GM18498 (cell line): ENCODE data around the gene SLC35F3.

Experiments used
- ATAC-seq: cut with Tn5 transposase; IDR thresholded peaks from one replicate; pipeline ENCODE4 v1.9.1; 2021; ENCODE audit warnings: mild to moderate bottlenecking, moderate library complexity; ENCODE audit not compliant: unreplicated experiment

SLC35F3 gene

DNA sequence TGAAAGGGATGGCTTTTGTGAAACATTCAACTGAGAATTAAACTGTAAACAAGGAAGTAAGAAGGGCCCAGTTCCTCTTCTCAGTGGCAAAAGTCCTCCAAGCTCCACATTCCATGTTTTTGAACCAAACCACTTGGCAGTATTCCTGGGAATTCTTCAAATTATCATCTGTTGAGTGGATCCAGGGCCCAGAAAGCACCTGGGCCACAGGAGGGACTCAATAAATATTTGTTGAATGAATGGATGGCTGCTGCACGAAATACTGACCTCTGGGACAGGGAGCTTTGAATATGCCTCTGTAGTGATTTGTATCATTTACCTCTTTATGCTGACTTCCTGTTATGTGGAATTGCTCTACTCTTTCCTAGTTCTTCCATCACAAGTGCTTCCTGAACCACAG lies 4.7 kb downstream of the SLC35F3 start:
- ATAC-seq, result no peak

GRCh38 chr1:233912447-233912846 lies 8.0 kb downstream of the SLC35F3 start:
- no peak for ATAC-seq

GRCh38 chr1:233912909-233913308 lies 8.4 kb downstream of the SLC35F3 start:
- ATAC-seq, result no peak

DNA sequence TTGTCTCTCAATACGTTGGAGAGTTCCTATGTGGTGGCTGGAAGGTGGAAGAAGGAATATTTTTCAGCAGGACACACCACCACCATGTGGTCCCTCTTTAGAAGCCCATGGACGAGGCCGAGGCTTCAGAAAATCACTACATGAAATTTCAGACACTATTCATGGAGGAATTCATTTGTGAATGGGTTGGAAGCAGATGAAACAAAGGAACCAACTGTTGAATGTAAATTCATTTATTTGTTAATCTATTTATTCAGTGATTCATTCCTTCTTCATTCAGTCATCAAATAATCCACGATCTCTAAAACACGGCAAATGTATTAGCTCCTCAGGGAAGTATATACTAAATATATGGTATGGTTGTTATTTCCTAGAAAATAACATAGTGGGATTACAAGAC lies 12.2 kb downstream of the SLC35F3 start:
- ATAC-seq, result no peak

DNA sequence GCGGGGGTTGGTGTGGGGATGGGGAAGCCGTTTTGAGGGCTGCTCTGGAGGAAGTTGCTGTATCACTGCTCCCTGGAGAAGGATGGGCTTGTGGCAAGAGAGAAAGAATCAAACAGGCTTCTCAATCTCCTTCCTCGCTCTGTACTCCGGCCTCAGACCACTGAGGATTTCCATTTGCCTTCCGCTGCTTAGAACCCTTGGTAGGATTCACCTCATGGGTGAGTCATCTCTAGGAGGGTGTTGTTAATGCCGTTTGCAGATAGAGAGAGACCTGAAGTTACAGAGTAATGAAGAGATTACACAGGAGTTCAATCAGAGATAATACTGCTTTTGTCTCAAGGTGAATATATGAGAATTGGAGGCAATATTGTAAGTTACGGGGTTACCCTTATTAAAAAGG lies 15.3 kb downstream of the SLC35F3 start:
- ATAC-seq, result no peak

- ATAC-seq, result no peak
These were observed 23.6 kb downstream of the SLC35F3 start for GRCh38 chr1:233928123-233928522.

- ATAC-seq, result no peak
These were observed 28.9 kb downstream of the SLC35F3 start for GRCh38 chr1:233933339-233933738.

DNA sequence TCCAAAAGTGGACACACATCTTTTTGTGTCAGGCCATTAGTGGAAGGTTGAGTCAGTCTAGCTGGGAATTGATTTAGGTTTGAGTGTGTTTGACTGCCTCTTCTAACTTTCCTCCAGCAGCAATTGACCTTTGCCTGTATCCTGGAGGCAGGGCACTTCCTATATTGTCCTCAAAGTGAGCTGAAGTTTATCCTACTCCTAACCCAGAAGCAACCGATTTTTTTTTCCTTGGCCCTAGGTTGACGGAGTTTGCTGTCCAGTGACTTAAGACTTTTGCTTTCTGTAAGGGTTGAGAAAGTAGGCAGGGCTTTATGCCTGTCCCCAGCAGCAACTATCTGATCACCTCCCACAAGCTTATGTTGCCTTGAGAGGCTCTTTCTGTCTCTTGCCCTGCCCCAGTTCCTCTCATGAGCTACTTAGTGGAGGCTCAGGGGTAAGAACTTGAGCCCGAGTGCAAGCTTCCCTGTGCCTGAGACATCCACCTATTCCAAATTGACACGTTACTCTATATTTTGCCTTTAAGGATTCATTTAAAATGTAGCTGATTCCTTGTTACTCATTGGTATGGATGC lies 30.9 kb downstream of the SLC35F3 start:
- no peak for ATAC-seq

- ATAC-seq, result no peak
These were observed 31.9 kb downstream of the SLC35F3 start for GRCh38 chr1:233936422-233936821.

DNA sequence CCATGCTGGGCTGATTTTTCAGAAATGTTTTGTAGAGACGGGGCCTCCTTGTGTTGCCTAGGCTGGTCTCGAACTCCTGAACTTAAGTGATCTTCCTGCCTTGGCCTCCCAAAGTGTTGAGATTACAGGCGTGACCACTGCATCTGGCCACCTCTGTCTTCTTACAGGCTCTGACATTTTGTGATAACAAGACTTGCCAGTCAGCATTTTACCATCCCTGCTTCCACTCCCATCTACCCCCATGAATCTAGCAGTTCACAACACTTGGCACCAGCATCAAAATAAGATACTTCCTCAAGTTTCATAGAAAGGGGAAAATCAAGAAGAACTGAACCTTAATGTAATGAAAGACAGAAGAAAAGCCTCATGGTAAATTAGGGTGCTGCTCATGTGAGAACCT lies 32.4 kb downstream of the SLC35F3 start:
- no peak for ATAC-seq

GRCh38 chr1:233938476-233938875 lies 34.0 kb downstream of the SLC35F3 start:
- no peak for ATAC-seq

- no peak for ATAC-seq
These were observed 35.0 kb downstream of the SLC35F3 start for GRCh38 chr1:233939451-233939850.

DNA sequence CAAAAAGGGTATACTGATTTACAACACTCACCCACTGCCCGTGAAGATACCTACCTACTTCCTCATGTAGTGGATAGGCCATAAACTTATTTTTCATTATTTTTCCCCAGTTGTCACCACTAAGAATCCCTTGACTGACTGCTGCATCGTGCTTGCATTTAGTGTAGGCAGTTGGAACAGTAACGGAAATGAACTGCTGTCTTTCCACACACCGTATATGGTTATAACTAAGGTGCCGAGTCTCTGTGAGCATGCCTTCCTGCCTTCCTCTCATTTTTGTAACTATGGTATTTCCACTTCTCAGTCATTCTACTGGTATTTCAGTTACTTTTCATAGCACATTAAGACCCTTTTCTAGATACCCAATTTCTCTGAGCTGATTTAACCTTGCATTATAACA lies 36.4 kb downstream of the SLC35F3 start:
- ATAC-seq, result no peak

GRCh38 chr1:233944601-233945000 lies 40.1 kb downstream of the SLC35F3 start:
- no peak for ATAC-seq

GRCh38 chr1:233945573-233945972 lies 41.1 kb downstream of the SLC35F3 start:
- ATAC-seq, result no peak

- no peak for ATAC-seq
These were observed 41.5 kb downstream of the SLC35F3 start for GRCh38 chr1:233945979-233946378.

DNA sequence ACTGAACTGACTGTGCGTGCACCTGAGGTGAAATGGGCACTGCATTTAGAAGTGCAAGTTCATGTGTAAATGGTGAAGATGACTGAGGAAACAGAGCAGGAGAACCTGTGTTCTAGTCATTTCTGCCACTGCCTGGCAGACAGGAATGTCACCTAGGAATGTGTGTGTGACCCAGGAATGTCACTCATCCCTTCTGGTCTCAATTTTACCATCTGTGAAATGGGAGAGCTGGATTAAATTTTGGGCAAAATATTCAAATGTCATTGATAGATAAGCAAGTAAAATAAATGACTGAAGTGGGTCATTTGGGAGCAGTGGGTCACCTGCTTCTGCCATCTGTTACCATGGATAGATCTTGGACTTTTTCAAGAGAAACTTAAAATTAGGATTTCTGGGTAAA lies 42.2 kb downstream of the SLC35F3 start:
- ATAC-seq, result no peak

DNA sequence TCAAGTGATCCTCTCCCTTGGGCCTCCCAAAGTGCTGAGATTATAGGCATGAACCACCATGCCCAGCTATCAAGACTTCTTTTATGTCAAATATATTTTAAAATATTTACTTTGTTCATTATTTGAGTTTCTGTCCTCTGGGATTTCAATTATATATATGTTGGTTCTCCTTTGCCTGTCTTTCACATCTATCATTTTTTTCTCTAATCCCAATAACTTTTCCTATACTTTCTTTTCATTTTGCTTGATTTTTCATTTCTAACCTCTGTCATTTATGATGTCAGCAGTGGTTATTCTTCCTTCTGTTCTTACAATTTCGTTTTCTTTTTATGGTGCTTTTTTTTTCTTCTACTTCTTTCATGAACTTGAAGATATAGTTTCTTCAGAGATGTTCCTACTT lies 47.3 kb downstream of the SLC35F3 start:
- ATAC-seq, result no peak

- ATAC-seq, result no peak
These were observed 53.2 kb downstream of the SLC35F3 start for GRCh38 chr1:233957691-233958090.

GRCh38 chr1:233959102-233959501 lies 54.6 kb downstream of the SLC35F3 start:
- ATAC-seq, result no peak

DNA sequence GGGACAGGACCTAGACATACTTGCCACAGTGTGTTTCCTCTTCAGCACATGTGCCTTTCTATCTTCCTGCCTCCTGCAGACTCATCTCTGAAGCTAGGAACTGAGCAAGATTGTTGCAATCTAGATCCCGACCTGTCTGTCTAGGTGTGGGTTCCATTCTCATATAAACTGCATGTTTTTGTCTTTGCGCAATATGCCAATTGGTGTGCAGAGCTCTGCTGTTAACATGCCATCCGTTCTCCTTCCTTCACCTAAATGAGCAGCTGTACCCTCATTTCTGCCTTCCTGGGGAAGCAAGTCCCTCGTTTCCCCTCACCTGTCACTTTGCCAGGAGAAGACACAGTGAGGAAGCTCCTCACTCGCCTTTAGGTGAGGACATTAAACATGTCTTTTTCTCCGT lies 55.5 kb downstream of the SLC35F3 start:
- ATAC-seq, result no peak

GRCh38 chr1:233960386-233960785 lies 55.9 kb downstream of the SLC35F3 start:
- no peak for ATAC-seq

DNA sequence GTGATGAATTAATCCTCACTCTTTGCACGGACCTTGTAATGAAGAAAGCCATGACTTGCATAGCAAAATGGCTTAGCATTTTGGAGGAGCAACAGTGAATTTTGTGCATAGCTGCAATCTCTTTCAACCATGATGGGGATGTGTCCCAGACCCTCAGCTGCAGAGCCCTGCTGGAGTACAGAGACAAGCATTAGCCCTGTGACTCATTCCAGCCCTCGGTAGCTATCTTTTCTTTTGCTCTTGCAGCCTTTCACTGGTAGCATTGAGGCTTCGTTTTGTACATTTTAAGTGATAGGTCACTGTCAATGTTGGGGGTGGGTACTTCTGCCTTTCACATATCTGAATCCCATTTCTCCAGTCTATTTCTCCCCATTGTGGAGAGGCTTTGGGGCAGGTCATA lies 58.4 kb downstream of the SLC35F3 start:
- no peak for ATAC-seq

- no peak for ATAC-seq
These were observed 61.4 kb downstream of the SLC35F3 start for GRCh38 chr1:233965856-233966255.
